ENCODE results near the gene MECR.

The MECR gene

DNA sequence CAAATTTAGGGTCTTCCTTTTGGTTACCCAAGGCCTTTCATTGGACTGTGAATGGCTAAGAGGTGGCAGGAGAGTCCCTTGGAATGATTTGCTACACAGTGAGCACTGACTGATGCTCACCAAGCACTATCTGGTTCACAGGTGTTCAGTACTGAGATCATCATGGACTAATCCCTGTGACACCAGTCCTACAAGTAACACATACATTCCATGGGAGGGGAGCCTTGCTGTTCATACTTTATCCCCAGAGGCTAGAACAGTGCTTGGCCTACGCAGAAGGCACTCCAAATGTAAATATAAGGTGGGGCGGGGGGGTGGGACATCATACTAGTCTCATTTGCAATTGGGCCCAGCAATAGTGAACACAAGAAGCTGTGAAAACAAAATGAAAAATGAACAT is 86.6 kb downstream of the MECR start:
- Mint-ChIP-seq H3K27ac (no peak overlapping the region), H3K9me3 (no peaks in the 10 kb centered on the region), H3K27me3 (ENCODE audit: low read depth) (no peaks in the 10 kb centered on the region), H3K36me3 (ENCODE audit: low read depth) (peaks cover 51% of the 10 kb centered on the region), H3K4me3 (no peak overlapping the region), H3K4me1 (ENCODE audit: low read depth) (no peaks in the 10 kb centered on the region)
- no peak for DNase-seq (ENCODE audit: low spot score)

DNA sequence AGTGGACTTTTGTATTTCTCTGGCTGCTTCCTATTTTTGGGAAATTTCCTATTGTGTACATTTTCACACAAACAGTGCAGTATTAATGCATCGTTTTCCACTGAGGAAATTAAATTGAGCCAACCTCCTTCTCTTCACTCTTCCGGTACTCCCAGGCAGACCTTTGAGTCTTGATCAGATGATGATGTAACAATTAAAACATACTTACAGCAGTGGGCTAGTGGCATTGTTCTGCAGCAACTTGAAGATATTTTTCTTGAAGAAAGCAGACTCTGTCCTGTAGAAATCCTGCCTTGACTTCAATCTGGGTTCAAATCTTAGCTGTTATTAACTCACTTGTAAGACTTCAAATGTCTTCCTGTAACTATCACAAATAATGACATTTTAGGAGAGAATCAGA is 88.0 kb downstream of the MECR start:
- Mint-ChIP-seq H3K4me1 (ENCODE audit: low read depth) (no peaks in the 10 kb centered on the region), H3K27me3 (ENCODE audit: low read depth) (no peaks in the 10 kb centered on the region), H3K4me3 (no peak overlapping the region), H3K9me3 (no peaks in the 10 kb centered on the region), H3K27ac (no peak overlapping the region), H3K36me3 (ENCODE audit: low read depth) (peaks cover 36% of the 10 kb centered on the region)
- DNase-seq (ENCODE audit: low spot score), result no peak

Data from T-helper 2 cell treated with Interferon-gamma antibody and Interleukin-4, amounts not matched to agents 5 μg/mL and 100 μg/mL, for 36 hours (primary cell).